GM19397 (cell line): ENCODE data around the gene PIP.
"Not testable (repeated sequence)": the region's sequence is repeated elsewhere in the genome, so short reads cannot be mapped to it uniquely, and the experiment has no call there.

Source experiments
- ATAC-seq: cut with Tn5 transposase; IDR thresholded peaks from one replicate; pipeline ENCODE4 v1.9.1; 2021; ENCODE audit warnings: mild to moderate bottlenecking, moderate library complexity; ENCODE audit not compliant: unreplicated experiment

The PIP gene, protein sequence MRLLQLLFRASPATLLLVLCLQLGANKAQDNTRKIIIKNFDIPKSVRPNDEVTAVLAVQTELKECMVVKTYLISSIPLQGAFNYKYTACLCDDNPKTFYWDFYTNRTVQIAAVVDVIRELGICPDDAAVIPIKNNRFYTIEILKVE

DNA sequence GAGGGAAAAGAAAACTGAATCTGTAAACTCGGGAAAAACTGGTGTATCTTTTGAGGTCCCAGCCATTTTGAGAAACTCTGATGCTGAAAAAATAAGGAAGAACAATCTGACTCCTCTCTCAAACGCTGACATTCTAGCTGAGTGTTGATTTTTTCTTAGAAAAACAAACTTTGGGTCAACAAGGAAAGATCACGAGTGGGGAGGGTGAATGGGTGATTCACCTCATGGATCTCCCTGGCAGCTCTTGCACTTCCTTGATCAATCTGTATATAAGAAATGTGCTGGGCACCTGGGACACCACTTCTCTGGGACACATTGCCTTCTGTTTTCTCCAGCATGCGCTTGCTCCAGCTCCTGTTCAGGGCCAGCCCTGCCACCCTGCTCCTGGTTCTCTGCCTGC lies at the start of gene PIP:
PIP (plus strand) TSS at position 297 of the 400 bp plus-strand sequence; CDS start at position 337, 40 bp downstream.
- no peak for ATAC-seq

DNA sequence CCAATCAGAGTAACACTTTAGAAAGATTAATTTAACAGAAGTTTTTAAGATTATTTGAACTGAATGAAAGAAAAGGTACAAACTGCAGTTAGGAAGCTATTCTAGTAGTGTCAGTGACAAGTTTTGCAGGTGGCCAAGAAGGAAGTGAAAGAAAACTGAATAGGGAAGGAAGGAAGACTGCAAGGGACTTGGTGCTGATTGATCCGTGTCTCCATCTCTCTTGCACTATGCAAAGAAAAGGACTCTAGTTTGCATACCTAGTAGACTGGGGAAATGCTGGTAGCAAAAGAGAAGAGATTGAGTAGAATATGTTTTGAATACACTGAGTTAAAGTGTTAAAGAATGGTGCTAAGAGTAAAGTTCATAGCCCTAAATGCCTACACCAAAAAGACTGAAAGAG lies 46.8 kb upstream of the PIP start:
- peak; percentile 69 for ATAC-seq

DNA sequence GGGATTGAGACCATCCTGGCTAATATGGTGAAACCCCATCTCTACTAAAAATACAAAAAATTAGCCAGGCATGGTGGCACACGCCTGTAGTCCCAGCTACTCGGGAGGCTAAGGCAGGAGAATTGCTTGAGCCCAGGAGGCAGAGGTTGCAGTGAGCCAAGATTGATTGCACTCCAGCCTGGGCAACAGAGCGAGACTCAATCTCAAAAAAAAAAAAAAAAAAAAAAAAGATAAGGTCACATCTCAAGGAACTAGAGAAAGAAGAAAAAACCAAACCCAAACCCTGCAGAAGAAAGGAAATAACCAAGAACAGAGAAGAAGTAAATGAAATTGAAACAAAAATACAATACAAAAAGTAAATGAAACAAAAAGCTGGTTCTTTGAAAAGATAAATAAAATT lies 46.3 kb upstream of the PIP start:
- not testable (repeated sequence) for ATAC-seq

DNA sequence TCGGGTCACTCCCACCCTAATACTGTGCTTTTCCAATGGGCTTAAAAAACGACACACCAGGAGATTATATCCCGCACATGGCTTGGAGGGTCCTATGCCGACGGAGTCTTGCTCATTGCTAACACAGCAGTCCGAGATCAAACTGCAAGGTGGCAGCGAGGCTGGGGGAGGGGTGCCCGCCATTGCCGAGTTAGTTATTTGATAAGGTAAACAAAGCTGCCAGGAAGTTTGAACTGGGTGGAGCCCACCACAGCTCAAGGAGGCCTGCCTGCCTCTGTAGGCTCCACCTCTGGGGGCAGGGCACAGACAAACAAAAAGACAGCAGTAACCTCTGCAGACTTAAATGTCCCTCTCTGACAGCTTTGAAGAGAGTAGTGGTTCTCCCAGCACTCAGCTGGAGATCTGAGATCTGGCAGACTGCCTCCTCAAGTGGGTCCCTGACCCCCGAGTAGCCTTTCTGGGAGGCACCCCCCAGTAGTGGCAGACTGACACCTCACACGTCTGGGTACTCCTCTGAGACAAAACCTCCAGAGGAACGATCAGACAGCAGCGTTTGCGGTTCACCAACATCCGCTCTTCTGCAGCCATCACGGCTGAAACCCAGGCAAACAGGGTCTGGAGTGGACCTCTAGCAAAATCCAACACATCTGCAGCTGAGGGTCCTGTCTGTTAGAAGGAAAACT lies 43.2 kb upstream of the PIP start:
- ATAC-seq = not testable (repeated sequence)

DNA sequence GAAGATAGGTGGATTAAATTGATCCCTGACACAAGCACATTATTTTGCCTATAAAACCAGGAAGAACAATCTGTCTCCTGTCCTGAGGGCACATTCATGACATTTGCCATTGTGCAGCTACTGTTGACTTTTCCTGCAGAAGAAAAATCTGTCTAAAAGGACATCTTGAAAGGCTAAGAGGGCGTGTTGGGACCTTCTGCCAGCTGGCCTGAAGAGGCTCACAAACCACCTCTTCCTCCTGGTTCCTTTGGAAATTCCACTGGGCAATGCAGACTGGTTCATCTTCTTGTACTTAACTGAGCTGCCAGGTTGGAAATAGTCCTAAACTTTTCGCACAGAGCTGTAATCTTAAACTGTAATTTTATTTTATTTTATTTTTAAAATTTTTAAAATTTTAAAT lies 35.7 kb upstream of the PIP start:
- ATAC-seq = no peak

DNA sequence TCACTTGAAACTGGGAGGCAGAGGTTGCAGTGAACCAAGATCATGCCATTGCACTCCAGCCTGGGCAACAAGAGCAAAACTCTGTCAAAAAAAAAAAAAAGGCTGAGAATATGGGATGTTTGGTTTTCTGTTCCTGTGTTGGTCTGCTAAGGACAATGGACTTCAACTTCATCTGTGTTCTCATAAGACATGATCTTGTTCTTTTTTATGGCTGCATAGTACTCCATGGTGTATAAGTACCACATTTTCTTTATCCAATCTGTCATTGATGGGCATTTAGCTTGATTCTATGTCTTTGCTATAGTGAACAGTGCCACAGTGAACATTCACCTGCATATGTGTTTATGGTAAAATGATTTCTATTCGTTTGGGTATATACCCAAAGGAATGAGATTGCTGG lies 32.3 kb upstream of the PIP start:
- not testable (repeated sequence) for ATAC-seq

DNA sequence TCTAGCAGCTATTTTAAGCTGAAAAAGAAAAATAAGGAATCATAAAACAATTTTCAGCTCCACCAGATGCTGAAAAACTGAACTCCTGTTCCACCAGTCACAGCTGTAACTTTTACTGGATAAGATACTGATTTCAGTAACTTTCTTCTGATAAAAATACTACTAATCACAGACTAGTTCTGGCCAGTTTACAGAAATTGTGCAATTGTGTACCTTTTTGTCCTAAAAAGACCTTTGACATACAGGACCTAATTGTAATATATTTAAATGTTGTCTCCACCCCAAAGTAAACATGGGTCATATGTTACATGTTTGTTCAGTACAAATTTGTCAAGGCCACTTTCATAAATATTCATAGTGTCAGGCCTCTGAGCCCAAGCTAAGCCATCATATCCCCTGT lies 27.1 kb upstream of the PIP start:
- no peak for ATAC-seq

DNA sequence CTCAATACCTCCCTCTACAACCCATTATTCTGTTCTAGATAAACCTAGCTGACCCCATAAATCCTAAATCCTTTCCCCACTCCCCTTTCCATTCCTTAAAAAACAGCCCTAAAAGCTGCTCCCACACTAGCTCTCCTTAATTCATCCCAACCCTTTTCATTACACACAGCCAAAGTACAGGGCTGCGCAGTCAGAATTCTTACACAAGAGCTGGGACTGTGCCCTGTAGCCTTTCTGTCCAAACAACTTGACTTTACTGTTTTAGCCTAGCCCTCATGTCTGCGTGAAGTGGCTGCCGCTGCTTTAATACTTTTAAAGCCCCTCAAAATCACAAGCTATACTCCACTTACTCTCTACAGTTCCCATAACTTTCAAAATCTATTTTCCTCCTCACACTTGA lies 23.9 kb upstream of the PIP start:
- not testable (repeated sequence) for ATAC-seq

DNA sequence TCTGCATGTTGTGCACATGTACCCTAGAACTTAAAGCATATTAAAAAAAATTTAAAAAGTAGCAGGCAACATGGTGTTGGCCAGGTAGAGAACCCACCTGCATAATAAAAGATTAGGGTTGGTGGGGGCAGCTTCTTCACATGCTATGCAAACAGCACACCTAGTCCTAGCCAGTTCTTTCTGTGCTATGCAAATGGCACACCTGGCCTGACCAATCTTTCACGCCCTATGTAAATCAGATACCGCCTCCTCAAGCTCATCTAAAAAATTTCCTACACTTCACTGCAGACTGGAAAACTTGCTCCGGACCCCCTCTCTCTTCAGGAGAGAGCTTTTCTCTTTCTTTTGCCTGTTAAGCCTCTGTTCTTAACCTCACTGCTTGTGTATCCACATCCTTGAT lies 14.5 kb upstream of the PIP start:
- no peak for ATAC-seq

DNA sequence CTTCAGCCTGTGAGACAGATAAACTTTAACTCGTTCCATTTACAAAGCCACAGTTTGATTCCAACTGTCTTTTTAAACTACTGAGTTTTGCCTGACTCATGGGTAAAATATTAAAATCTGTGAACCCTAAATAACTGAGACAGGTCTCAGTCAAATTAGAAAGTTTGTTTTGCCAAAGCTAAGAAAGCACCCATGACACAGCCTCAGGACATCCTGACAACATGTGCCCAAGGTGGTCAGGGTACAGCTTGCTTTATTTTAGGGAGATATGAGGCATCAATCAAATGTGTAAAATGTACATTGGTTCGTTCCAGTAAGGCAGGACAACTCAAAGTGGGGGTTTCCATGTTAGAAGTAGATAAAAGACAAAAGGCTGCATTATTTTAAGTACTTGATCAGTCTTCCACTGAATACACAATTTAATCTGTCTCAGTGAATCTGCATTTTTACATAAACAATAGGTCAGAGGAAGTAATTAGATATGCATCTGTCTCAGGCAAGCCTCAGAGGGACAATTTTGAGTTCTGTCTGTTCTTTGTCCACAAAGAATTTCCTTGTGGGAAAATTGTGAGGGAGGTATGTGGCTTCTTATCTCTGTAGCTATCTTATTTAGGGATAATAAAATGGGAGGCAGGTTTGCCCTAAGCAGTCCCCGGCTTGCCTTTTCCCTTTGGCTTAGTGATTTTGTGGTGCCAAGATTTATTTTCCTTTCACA lies 11.0 kb upstream of the PIP start:
- ATAC-seq = no peak

DNA sequence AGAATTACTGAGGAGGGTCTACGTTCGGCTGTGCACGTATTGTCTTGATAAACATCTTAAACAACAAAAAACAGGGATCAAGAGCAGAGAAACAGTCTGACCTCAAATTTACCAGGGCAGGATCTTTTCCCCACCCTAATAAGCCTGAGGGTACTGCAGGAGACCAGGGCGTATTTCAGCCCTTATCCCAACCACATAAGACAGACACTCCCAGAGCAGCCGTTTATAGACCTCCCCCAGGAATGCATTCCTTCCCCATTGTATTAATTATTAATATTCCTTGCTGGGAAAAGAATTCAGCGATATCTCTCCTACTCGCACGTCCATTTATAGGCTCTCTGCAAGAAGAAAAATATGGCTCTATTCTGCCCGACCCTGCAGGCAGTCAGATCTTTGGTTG lies 8.6 kb upstream of the PIP start:
- ATAC-seq = not testable (repeated sequence)

DNA sequence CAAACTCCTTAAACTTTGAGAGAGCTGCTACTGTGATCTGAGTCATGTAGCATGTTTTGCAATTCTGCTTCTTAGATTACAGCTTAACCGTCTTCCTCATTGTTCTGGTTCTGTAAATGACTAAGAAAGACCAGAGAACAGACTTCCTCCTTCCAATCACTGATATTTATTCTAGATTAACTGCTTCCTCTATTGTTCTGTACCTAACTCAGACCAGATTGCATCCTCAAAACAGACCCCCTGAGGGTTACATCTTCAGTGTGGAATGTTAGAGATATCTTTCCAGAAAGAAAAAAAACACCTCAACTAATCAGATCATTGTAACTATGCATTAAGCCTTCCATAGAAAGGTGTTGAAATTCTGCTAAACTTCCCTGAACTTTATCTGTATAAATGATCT lies 5.7 kb upstream of the PIP start:
- no peak for ATAC-seq

DNA sequence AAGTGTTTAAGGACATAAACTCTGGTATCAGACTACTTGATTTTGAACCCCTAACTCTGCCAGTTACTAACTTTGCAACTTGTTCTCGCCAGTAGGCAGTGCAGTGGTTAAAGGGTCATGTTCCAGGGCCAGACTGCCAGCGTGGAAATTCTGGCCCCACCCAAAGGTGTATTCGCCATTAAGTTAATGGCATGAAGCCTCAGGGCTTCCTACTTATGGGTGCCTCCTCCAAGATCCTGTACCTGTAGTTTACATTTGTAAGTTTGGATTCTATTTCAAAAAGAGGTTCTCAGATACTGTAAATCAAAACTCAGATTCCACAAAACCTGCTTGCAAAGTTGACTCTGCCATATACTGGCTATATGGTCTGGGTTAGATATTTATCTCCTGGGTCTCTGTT lies 2.8 kb upstream of the PIP start:
- no peak for ATAC-seq

DNA sequence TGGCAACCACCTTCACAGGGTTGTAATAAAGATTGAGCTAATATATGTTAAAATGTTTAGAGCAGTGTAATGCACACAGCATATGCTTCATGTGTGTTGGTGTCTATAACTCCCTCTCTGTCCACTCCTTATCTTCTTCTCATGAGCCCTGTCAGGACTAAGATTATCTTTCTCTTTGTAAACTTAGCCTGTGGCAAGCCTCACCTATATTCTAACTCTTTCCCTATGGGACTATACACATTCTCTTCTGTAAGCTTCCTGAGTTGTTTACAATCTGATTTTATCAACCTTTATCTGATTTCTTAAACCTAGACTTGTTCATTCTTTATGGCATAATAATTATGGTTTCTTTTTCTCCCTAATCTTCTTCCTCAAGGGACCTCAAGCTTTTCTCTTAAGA lies 2.4 kb upstream of the PIP start:
- ATAC-seq = no peak

DNA sequence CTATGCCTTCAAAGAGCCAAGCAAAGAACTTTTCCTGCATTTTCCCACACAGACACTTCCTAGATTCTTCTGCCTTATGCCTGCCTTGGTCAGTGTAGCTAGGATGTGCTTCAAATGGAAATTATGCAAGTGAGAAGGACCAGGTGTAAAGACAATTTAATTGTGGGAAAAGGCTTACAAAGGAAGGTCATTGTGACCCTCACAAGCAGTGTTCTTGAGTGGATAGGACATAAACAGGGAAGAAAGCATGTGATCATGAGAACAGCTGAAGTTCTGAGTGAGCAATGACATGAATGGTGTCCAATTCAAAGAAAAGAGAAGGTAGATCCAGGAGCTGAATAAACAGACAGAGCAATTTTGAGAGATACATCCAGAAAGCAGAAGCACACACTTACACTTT lies 1.3 kb upstream of the PIP start:
- ATAC-seq = no peak

DNA sequence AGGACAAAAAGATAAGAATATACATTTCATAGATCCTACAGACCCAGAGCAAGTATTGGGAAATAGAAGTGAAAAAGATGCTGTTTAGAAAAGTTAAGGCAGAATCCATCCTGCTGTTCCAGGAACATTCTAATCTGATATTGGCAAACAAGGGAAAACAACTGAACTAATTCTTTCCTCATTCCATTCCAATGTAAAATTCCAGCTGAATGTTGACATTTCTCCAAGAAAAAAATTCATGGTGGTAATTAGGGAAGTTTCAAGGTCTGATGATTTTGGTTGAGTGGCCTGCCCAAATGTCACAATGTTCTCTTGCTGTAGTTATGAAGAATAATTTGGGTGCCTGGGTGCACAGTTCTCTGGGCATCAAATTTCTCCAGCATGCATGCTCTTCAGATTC lies 15.2 kb downstream of the PIP start:
- ATAC-seq = no peak

DNA sequence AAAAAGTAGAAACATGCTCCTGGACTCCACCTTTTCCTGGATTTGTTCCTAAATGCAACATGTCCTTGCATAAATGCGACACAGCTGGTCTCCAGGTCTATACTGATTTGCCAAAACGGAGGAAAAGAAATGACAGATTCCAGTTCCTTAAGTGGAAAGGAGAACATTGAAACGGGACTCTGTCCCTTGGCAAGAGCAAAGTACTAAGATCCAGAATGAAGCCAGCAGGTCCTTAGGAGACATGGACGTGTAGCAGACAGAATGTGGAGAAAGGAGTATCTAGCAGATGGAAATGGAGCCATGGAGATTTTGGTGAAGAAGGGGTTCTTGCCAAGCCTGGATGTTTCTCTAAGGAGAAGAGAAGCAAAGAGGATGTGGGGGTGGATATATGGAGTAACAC lies 16.2 kb downstream of the PIP start:
- no peak for ATAC-seq

DNA sequence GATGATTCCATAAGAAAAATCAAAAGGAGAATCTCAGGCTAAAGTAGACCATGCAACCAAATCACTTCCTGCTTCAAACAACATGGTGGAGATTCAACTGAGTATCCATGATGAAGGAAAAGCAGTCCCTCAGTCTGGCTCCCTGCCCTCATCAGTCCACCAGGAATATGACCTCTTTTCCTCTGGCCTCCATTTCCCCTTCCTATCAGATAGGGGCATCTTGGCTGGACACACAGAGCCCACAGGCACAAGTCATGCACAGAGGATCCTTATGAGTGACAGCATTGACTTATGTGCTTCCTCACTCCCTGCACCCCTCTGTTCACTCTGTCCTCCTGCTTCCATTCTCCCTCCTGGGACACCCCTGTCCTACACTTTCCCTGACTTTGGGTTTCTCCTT lies 16.8 kb downstream of the PIP start:
- no peak for ATAC-seq

DNA sequence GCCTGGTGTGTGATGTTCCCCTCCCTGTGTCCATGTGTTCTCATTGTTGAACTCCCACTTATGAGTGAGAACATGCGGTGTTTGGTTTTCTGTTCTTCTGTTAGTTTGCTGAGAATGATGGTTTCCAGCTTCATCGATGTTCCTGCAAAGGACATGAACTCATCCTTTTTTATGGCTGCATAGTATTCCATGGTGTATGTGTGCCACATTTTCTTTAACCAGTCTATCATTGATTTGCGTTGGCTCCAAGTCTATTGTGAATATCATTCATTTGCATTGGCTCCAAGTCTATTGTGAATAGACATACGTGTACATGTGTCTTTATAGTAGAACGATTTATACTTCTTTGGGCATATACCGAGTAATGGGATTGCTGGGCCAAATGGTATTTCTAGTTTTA lies 18.8 kb downstream of the PIP start:
- ATAC-seq = not testable (repeated sequence)

DNA sequence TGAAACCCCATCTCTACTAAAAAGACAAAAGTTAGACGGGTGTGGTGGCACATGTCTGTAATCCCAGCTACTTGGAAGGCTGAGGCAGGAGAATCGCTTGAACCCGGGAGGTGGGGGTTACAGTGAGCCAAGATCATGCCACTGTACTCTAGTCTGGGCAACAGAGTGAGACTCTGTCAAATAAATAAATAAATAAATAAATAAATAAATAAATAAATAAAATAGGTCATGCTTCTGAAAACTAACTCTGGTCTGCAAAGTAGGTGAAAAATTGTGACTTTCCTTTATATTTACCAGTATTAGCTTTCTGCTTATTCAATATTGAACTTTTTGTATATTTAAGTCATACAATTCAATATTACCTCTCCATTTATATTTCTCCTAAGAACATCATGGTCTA lies 26.7 kb downstream of the PIP start:
- ATAC-seq = not testable (repeated sequence)

DNA sequence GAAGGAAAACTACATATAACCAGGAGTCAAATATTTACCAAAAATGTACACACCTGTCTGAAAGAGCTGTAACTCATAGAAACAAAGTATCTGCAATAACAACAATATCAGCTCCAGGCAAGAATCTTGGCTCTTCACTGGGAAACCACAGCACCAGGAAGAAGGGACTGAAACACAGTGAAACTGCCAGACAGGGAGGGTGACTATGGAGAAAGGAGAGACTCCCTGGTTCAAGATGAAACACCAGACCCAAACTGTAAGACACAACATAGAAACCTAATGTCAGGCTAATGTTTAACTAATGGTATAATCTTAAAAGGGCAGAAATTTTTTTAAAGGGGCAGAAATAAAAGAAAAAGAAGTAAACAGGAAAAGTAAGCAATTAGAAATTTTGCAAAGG lies 39.8 kb downstream of the PIP start:
- ATAC-seq = no peak

DNA sequence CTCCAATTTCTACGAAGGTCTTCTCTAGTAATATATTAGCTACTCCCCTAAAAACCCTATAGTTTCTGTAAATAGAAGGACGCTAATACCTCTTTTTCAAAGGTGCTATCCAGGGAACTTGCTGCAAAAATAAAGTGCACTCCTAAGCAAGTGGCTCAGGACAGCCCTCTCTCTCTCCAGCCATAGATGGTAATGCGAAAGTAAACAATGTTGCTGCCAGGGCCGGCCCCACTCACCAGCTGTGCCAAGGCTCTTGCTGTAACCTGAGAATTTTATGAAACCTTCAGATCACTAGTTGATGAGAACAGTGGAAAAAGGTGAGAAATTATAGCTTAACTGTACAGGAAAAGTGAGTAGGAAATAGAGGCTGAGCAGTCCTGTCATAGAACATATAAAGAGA lies 40.5 kb downstream of the PIP start:
- no peak for ATAC-seq
